ENCODE measurements around the gene OR52N5.

OR52N5 gene

GRCh38 chr11:5791165-5791564, 8.0 kb upstream of the OR52N5 start, which contains the start of gene OR52N1:
Gene OR52N1, minus strand, starts transcription at chr11:5791265. Its CDS starts 2,449 bp downstream, at chr11:5788816.
- 78 to 84% methylated on average over 3 of the region's 3 CpGs for WGBS, 2 experiments (ENCODE audit: insufficient coverage in 2 of 2)
- no peak within 1 kb of the TSS for H3K27ac ChIP-seq (ENCODE audit: low read depth, low read length, severe bottlenecking)
- no peaks in the 10 kb centered on the region for H3K9me3 ChIP-seq (ENCODE audit: control insufficient read depth, low read length)

GRCh38 chr11:5767056-5767455, 16.1 kb downstream of the OR52N5 start:
- H3K4me3 ChIP-seq (ENCODE audit: extremely low read depth, insufficient read depth, low read length, poor library complexity, severe bottlenecking), result no peak overlapping the region
- H3K9me3 ChIP-seq (ENCODE audit: control insufficient read depth, low read length), result no peaks in the 10 kb centered on the region
- H3K27ac ChIP-seq (ENCODE audit: low read depth, low read length, severe bottlenecking), result no peak overlapping the region
- no peaks in the 10 kb centered on the region for H3K4me1 ChIP-seq (ENCODE audit: control insufficient read depth, insufficient read depth, low read length, poor library complexity, severe bottlenecking)
- no peaks in the 10 kb centered on the region for H3K36me3 ChIP-seq (ENCODE audit: control insufficient read depth, insufficient read depth, low read length)
- no CpG with 5 or more reads among the region's 1 CpG for WGBS, 2 experiments (ENCODE audit: insufficient coverage in 2 of 2)

More at GRCh38 chr11:5791165-5791564, 8.0 kb upstream of the OR52N5 start, which contains the start of gene OR52N1:
- H3K36me3 ChIP-seq (ENCODE audit: control insufficient read depth, insufficient read depth, low read length), result no peaks in the 10 kb centered on the region
- H3K4me1 ChIP-seq (ENCODE audit: control insufficient read depth, insufficient read depth, low read length, poor library complexity, severe bottlenecking), result no peaks in the 10 kb centered on the region
- no peak within 1 kb of the TSS for H3K4me3 ChIP-seq (ENCODE audit: extremely low read depth, insufficient read depth, low read length, poor library complexity, severe bottlenecking)

- H3K36me3 ChIP-seq (ENCODE audit: control insufficient read depth, insufficient read depth, low read length), result no peaks in the 10 kb centered on the region
- no peaks in the 10 kb centered on the region for H3K9me3 ChIP-seq (ENCODE audit: control insufficient read depth, low read length)
- WGBS, 2 experiments (ENCODE audit: insufficient coverage in 2 of 2), result no CpG with 5 or more reads among the region's 1 CpG
Measured at GRCh38 chr11:5753943-5754342, 29.2 kb downstream of the OR52N5 start, which contains the start of gene OR52N4. Gene OR52N4, plus strand, starts transcription at chr11:5754243. Its CDS starts 498 bp downstream, at chr11:5754741.

GRCh38 chr11:5749836-5750235, 33.3 kb downstream of the OR52N5 start:
- no CpG with 5 or more reads among the region's 3 CpGs for WGBS, 2 experiments (ENCODE audit: insufficient coverage in 2 of 2)

More at GRCh38 chr11:5753943-5754342, 29.2 kb downstream of the OR52N5 start, which contains the start of gene OR52N4:
- H3K4me1 ChIP-seq (ENCODE audit: control insufficient read depth, insufficient read depth, low read length, poor library complexity, severe bottlenecking), result no peaks in the 10 kb centered on the region
- no peak within 1 kb of the TSS for H3K4me3 ChIP-seq (ENCODE audit: extremely low read depth, insufficient read depth, low read length, poor library complexity, severe bottlenecking)
- H3K27ac ChIP-seq (ENCODE audit: low read depth, low read length, severe bottlenecking), result no peak within 1 kb of the TSS

GRCh38 chr11:5746614-5747013, 36.5 kb downstream of the OR52N5 start:
- Histone ChIP-seq H3K9me3 (ENCODE audit: control insufficient read depth, low read length) (no peaks in the 10 kb centered on the region), H3K36me3 (ENCODE audit: control insufficient read depth, insufficient read depth, low read length) (no peaks in the 10 kb centered on the region), H3K4me1 (ENCODE audit: control insufficient read depth, insufficient read depth, low read length, poor library complexity, severe bottlenecking) (no peaks in the 10 kb centered on the region), H3K4me3 (ENCODE audit: extremely low read depth, insufficient read depth, low read length, poor library complexity, severe bottlenecking) (no peak overlapping the region), H3K27ac (ENCODE audit: low read depth, low read length, severe bottlenecking) (no peak overlapping the region)
- 86 to 100% methylated on average over 1 of the region's 3 CpGs for WGBS, 2 experiments (ENCODE audit: insufficient coverage in 2 of 2)

More at GRCh38 chr11:5749836-5750235, 33.3 kb downstream of the OR52N5 start:
- Histone ChIP-seq H3K36me3 (ENCODE audit: control insufficient read depth, insufficient read depth, low read length) (no peaks in the 10 kb centered on the region), H3K4me1 (ENCODE audit: control insufficient read depth, insufficient read depth, low read length, poor library complexity, severe bottlenecking) (no peaks in the 10 kb centered on the region), H3K4me3 (ENCODE audit: extremely low read depth, insufficient read depth, low read length, poor library complexity, severe bottlenecking) (no peak overlapping the region), H3K9me3 (ENCODE audit: control insufficient read depth, low read length) (no peaks in the 10 kb centered on the region), H3K27ac (ENCODE audit: low read depth, low read length, severe bottlenecking) (no peak overlapping the region)

GRCh38 chr11:5738431-5738830, 44.7 kb downstream of the OR52N5 start:
- Histone ChIP-seq H3K4me1 (ENCODE audit: control insufficient read depth, insufficient read depth, low read length, poor library complexity, severe bottlenecking) (no peaks in the 10 kb centered on the region), H3K36me3 (ENCODE audit: control insufficient read depth, insufficient read depth, low read length) (no peaks in the 10 kb centered on the region), H3K27ac (ENCODE audit: low read depth, low read length, severe bottlenecking) (no peak overlapping the region), H3K9me3 (ENCODE audit: control insufficient read depth, low read length) (no peaks in the 10 kb centered on the region), H3K4me3 (ENCODE audit: extremely low read depth, insufficient read depth, low read length, poor library complexity, severe bottlenecking) (no peak overlapping the region)
- WGBS, 2 experiments (ENCODE audit: insufficient coverage in 2 of 2), result no CpG with 5 or more reads among the region's 1 CpG

- Histone ChIP-seq H3K4me1 (ENCODE audit: control insufficient read depth, insufficient read depth, low read length, poor library complexity, severe bottlenecking) (no peaks in the 10 kb centered on the region), H3K36me3 (ENCODE audit: control insufficient read depth, insufficient read depth, low read length) (no peaks in the 10 kb centered on the region), H3K4me3 (ENCODE audit: extremely low read depth, insufficient read depth, low read length, poor library complexity, severe bottlenecking) (no peak overlapping the region), H3K9me3 (ENCODE audit: control insufficient read depth, low read length) (no peaks in the 10 kb centered on the region), H3K27ac (ENCODE audit: low read depth, low read length, severe bottlenecking) (no peak overlapping the region)
- 83 to 89% methylated on average over 3 to 4 of the region's 6 CpGs for WGBS, 2 experiments (ENCODE audit: insufficient coverage in 2 of 2)
Measured at GRCh38 chr11:5737670-5738392, 45.3 kb downstream of the OR52N5 start.

- no peak overlapping the region for H3K4me3 ChIP-seq (ENCODE audit: extremely low read depth, insufficient read depth, low read length, poor library complexity, severe bottlenecking)
- no peaks in the 10 kb centered on the region for H3K36me3 ChIP-seq (ENCODE audit: control insufficient read depth, insufficient read depth, low read length)
- H3K4me1 ChIP-seq (ENCODE audit: control insufficient read depth, insufficient read depth, low read length, poor library complexity, severe bottlenecking), result no peaks in the 10 kb centered on the region
- H3K27ac ChIP-seq (ENCODE audit: low read depth, low read length, severe bottlenecking), result no peak overlapping the region
- H3K9me3 ChIP-seq (ENCODE audit: control insufficient read depth, low read length), result no peaks in the 10 kb centered on the region
Measured at GRCh38 chr11:5737091-5737490, 46.1 kb downstream of the OR52N5 start.

GRCh38 chr11:5736396-5736795, 46.8 kb downstream of the OR52N5 start, which contains the start of gene OR56B1:
Gene OR56B1, plus strand, starts transcription at chr11:5736448. Its CDS starts 69 bp downstream, at chr11:5736517.
- no peak within 1 kb of the TSS for H3K27ac ChIP-seq (ENCODE audit: low read depth, low read length, severe bottlenecking)
- WGBS, 2 experiments (ENCODE audit: insufficient coverage in 2 of 2), result 63 to 89% methylated on average over 1 of the region's 1 CpG
- no peaks in the 10 kb centered on the region for H3K9me3 ChIP-seq (ENCODE audit: control insufficient read depth, low read length)

GRCh38 chr11:5727691-5728090, 55.5 kb downstream of the OR52N5 start:
- 100% methylated on average over 1 of the region's 1 CpG; no CpG with 5 or more reads in 1 of the 2 experiments for WGBS, 2 experiments (ENCODE audit: insufficient coverage in 2 of 2)

More at GRCh38 chr11:5736396-5736795, 46.8 kb downstream of the OR52N5 start, which contains the start of gene OR56B1:
- H3K4me3 ChIP-seq (ENCODE audit: extremely low read depth, insufficient read depth, low read length, poor library complexity, severe bottlenecking), result no peak within 1 kb of the TSS
- no peaks in the 10 kb centered on the region for H3K4me1 ChIP-seq (ENCODE audit: control insufficient read depth, insufficient read depth, low read length, poor library complexity, severe bottlenecking)
- H3K36me3 ChIP-seq (ENCODE audit: control insufficient read depth, insufficient read depth, low read length), result no peaks in the 10 kb centered on the region

GRCh38 chr11:5726351-5726750, 56.8 kb downstream of the OR52N5 start:
- Histone ChIP-seq H3K27ac (ENCODE audit: low read depth, low read length, severe bottlenecking) (no peak overlapping the region), H3K9me3 (ENCODE audit: control insufficient read depth, low read length) (no peaks in the 10 kb centered on the region), H3K36me3 (ENCODE audit: control insufficient read depth, insufficient read depth, low read length) (no peaks in the 10 kb centered on the region), H3K4me3 (ENCODE audit: extremely low read depth, insufficient read depth, low read length, poor library complexity, severe bottlenecking) (no peak overlapping the region), H3K4me1 (ENCODE audit: control insufficient read depth, insufficient read depth, low read length, poor library complexity, severe bottlenecking) (no peaks in the 10 kb centered on the region)
- WGBS, 2 experiments (ENCODE audit: insufficient coverage in 2 of 2), result 88 to 93% methylated on average over 1 of the region's 1 CpG

More at GRCh38 chr11:5727691-5728090, 55.5 kb downstream of the OR52N5 start:
- Histone ChIP-seq H3K9me3 (ENCODE audit: control insufficient read depth, low read length) (no peaks in the 10 kb centered on the region), H3K4me1 (ENCODE audit: control insufficient read depth, insufficient read depth, low read length, poor library complexity, severe bottlenecking) (no peaks in the 10 kb centered on the region), H3K27ac (ENCODE audit: low read depth, low read length, severe bottlenecking) (no peak overlapping the region), H3K4me3 (ENCODE audit: extremely low read depth, insufficient read depth, low read length, poor library complexity, severe bottlenecking) (no peak overlapping the region), H3K36me3 (ENCODE audit: control insufficient read depth, insufficient read depth, low read length) (no peaks in the 10 kb centered on the region)
